CD4-positive, alpha-beta T cell (primary cell): ENCODE data around the gene GDF9. TPM values are rescaled to one million over a fixed set of nuclear protein-coding genes. Genes with fewer than 3 reads are reported as not detected.

Experiments
- ATAC-seq: fragments of 200-7000 bp; cut with Tn5 transposase; one replicate; pipeline ENCODE4 v1.10.0; 2022; ENCODE audit warnings: mild to moderate bottlenecking; ENCODE audit not compliant: poor library complexity
- CTCF ChIA-PET: fragments of 350-600 bp; sonication (Branson Sonifier 250); formaldehyde crosslinking; loops from one replicate; lab custom pipeline; 2021; ENCODE audit warnings: antibody characterized with exemption, inconsistent platforms; lab: Charles Lee
- POLR2A ChIA-PET: fragments of 350-600 bp; sonication (Branson Sonifier 250); formaldehyde crosslinking; loops from one replicate; lab custom pipeline; 2021; ENCODE audit warnings: antibody characterized with exemption, inconsistent platforms; lab: Charles Lee
- DNase-seq, 14 experiments: peaks; one replicate each; pipeline ENCODE4 v3.0.0-alpha.2; 2013 to 2020; ENCODE audit warnings: mixed read lengths in 2 of 14
- H3K27ac ChIP-seq, 2 donors: one replicate each; pipeline versions ENCODE4 v1.5.1 to v1.7.0; 2013; ENCODE audit warnings: low read length in 2 of 2, low read depth in 1 of 2, mild to moderate bottlenecking in 1 of 2
- H3K27me3 ChIP-seq, 2 experiments: 1 replicate in 1 of 2; 2 replicates in 1 of 2; pipeline versions ENCODE4 v1.6.1 to v1.7.0; 2013; ENCODE audit warnings: low read length in 2 of 2, control low read depth in 1 of 2, mild to moderate bottlenecking in 1 of 2, moderate library complexity in 1 of 2; ENCODE audit not compliant: insufficient read depth in 2 of 2, control insufficient read depth in 1 of 2
- H3K36me3 ChIP-seq: one replicate; pipeline ENCODE4 v1.6.1; 2013; ENCODE audit warnings: low read length, control low read depth; ENCODE audit not compliant: insufficient read depth
- H3K4me1 ChIP-seq: one replicate; pipeline ENCODE4 v1.6.1; 2013; ENCODE audit warnings: low read length, control low read depth; ENCODE audit not compliant: insufficient read depth
- H3K4me3 ChIP-seq: one replicate; pipeline ENCODE4 v1.5.1; 2013; ENCODE audit warnings: mild to moderate bottlenecking, low read length, moderate library complexity
- H3K9me3 ChIP-seq, 2 experiments: 1 replicate in 1 of 2; 2 replicates in 1 of 2; pipeline versions ENCODE4 v1.6.1 to v1.7.0; 2013; ENCODE audit warnings: low read length in 2 of 2, mild to moderate bottlenecking in 2 of 2, control low read depth in 1 of 2, moderate library complexity in 1 of 2; ENCODE audit not compliant: control insufficient read depth in 1 of 2, insufficient read depth in 1 of 2
- H3K27ac Mint-ChIP-seq: one replicate; pipeline ENCODE4 v1.8.0; 2020; ENCODE audit warnings: mixed read lengths
- H3K27me3 Mint-ChIP-seq: one replicate; pipeline ENCODE4 v1.8.0; 2021; ENCODE audit warnings: mixed read lengths
- H3K36me3 Mint-ChIP-seq: one replicate; pipeline ENCODE4 v1.8.0; 2021; ENCODE audit warnings: low read depth, mixed read lengths
- H3K4me1 Mint-ChIP-seq: one replicate; pipeline ENCODE4 v1.8.0; 2021; ENCODE audit warnings: low read depth, mixed read lengths
- H3K4me3 Mint-ChIP-seq: one replicate; pipeline ENCODE4 v1.8.0; 2020; ENCODE audit warnings: mild to moderate bottlenecking, mixed read lengths
- H3K9me3 Mint-ChIP-seq: one replicate; pipeline ENCODE4 v1.8.0; 2020; ENCODE audit warnings: mixed read lengths
- intact Hi-C, 2 experiments: fragments of 100-400 bp; cut with DNase I in 1 of 2; cut with micrococcal nuclease in 1 of 2; formaldehyde crosslinking; loops; one replicate each; pipeline versions ENCODE4 v1.15.1 to v1.9.0; 2023 to 2025; cut with DNase I, micrococcal nuclease
- total RNA-seq, 174 experiments: library from RNA in 2 of 174; stranded (reverse) in 2 of 174; gene quantifications; one replicate each; pipeline ENCODE4 v1.2.3 and lab custom pipeline; 2021 to 2026
- TF ChIP-seq, protein P1 (sequence below): fragments of 200-600 bp; IDR thresholded peaks from one replicate; pipeline ENCODE4 v1.8.0; 2022; ENCODE audit warnings: antibody characterized with exemption, mild to moderate bottlenecking

GDF9 gene
- total RNA-seq, 2 experiments from 2014 or later, result 0.91 to 1.6 TPM

DNA sequence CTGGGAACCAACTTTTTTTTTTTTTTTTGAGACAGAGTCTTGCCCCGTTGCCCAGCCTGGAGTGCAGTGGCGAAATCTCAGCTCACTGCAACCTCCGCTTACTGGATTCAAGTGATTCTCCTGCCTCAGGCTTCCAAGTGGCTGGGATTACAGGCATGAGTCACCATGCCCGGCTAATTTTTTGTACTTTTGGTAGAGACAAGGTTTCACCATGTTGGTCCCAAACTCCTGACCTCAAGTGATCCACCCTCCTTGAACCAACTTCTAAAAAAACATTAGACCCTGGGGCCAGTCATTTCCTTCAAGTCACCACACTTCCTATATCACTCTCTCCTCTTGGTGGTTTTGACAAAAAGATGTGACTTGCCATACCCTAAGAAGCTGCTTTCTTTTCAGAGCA lies 25.0 kb downstream of the GDF9 start:
- POLR2A ChIA-PET, result no interaction called here
- Histone ChIP-seq H3K27ac (no peak overlapping the region), H3K9me3 (no peaks in the 10 kb centered on the region), H3K4me3 (no peak overlapping the region), H3K36me3 (no peaks in the 10 kb centered on the region), H3K27me3 (no peaks in the 10 kb centered on the region), H3K4me1 (no peaks in the 10 kb centered on the region)
- CTCF ChIA-PET, result no interaction called here
- no peak overlapping the region for H3K4me3 Mint-ChIP-seq
- no peak overlapping the region for H3K27ac Mint-ChIP-seq
- no peaks in the 10 kb centered on the region for H3K4me1 Mint-ChIP-seq
- no peaks in the 10 kb centered on the region for H3K36me3 Mint-ChIP-seq
- ATAC-seq, result no peak
- no peaks in the 10 kb centered on the region for H3K27me3 Mint-ChIP-seq
- peak in 1 of 14 experiments; percentile 35 for DNase-seq
- TF ChIP-seq, protein P1, sequence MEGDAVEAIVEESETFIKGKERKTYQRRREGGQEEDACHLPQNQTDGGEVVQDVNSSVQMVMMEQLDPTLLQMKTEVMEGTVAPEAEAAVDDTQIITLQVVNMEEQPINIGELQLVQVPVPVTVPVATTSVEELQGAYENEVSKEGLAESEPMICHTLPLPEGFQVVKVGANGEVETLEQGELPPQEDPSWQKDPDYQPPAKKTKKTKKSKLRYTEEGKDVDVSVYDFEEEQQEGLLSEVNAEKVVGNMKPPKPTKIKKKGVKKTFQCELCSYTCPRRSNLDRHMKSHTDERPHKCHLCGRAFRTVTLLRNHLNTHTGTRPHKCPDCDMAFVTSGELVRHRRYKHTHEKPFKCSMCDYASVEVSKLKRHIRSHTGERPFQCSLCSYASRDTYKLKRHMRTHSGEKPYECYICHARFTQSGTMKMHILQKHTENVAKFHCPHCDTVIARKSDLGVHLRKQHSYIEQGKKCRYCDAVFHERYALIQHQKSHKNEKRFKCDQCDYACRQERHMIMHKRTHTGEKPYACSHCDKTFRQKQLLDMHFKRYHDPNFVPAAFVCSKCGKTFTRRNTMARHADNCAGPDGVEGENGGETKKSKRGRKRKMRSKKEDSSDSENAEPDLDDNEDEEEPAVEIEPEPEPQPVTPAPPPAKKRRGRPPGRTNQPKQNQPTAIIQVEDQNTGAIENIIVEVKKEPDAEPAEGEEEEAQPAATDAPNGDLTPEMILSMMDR, result no peak
- no peaks in the 10 kb centered on the region for H3K9me3 Mint-ChIP-seq
- intact Hi-C loops, result no loop called here

DNA sequence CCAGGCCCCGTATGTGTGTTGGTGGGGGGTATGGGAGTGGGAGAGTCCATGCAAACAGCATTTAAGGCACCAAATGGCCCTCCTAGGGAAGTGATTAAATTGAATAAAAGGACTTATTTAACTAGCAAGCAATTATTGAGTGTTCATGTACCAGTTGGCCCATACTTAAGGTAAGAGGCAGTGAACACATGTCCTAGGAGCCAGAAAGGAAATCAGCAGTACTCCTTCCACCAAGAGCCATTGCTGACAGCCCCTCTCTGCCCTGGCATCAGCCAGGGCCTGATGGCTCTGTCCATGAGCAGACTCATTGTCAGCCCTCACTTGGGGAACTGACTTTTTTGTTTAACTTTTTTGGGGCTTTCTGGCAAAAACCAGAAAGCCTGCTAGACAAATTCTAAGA lies 25.4 kb downstream of the GDF9 start:
- Histone ChIP-seq H3K27me3 (no peaks in the 10 kb centered on the region), H3K9me3 (no peaks in the 10 kb centered on the region), H3K4me1 (no peaks in the 10 kb centered on the region), H3K4me3 (no peak overlapping the region), H3K36me3 (no peaks in the 10 kb centered on the region), H3K27ac (no peak overlapping the region)
- TF ChIP-seq, protein P1, result no peak
- no peaks in the 10 kb centered on the region for H3K9me3 Mint-ChIP-seq
- DNase-seq, result no peak
- no peak for ATAC-seq
- H3K27ac Mint-ChIP-seq, result no peak overlapping the region
- no peak overlapping the region for H3K4me3 Mint-ChIP-seq
- intact Hi-C loops, result no loop called here
- no peaks in the 10 kb centered on the region for H3K27me3 Mint-ChIP-seq
- ChIA-PET POLR2A (no interaction called here), CTCF (no interaction called here)
- H3K4me1 Mint-ChIP-seq, result no peaks in the 10 kb centered on the region
- no peaks in the 10 kb centered on the region for H3K36me3 Mint-ChIP-seq

DNA sequence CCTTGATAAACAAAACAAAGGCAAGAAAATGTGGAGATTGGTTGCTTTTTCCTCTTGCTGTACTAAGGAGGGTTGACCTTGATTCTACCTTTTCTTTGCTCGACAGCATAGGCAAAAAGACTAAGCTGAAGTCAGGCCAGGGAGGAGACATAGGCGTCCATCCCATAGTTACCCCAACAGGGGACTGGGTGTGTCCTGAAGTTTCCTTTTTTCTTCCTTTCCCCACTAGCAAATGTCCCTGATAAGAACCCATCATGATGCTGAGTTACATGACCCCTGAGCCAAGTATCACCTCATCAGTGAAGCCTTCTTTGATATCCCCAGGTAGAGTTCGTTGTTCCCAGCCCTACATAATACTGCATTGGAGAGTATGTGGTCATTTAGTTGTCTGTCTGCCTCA lies 26.0 kb downstream of the GDF9 start:
- DNase-seq (no peak), ATAC-seq (no peak)
- Histone ChIP-seq H3K27ac (no peak overlapping the region), H3K4me3 (no peak overlapping the region), H3K27me3 (no peaks in the 10 kb centered on the region), H3K4me1 (no peaks in the 10 kb centered on the region), H3K9me3 (no peaks in the 10 kb centered on the region), H3K36me3 (no peaks in the 10 kb centered on the region)
- TF ChIP-seq, protein P1, result no peak
- ChIA-PET POLR2A (no interaction called here), CTCF (interaction anchor here (1.4 kb wide), 1 partner anchor 10 kb away, joined by 3 read pairs; the partner anchor contains the start of gene SHROOM1)
- Mint-ChIP-seq H3K4me3 (no peak overlapping the region), H3K27ac (no peak overlapping the region), H3K27me3 (no peaks in the 10 kb centered on the region), H3K9me3 (no peaks in the 10 kb centered on the region), H3K36me3 (no peaks in the 10 kb centered on the region), H3K4me1 (no peaks in the 10 kb centered on the region)
- intact Hi-C loops, result no loop called here
